ENCODE measurements around the gene ANKHD1.

GRCh38 chr5:140556438-140556837 lies 154.8 kb downstream of the ANKHD1 start:
- no peak for TF ChIP-seq CTCF (IDR thresholded peaks at IDR 0.05; ENCODE audit: insufficient read depth, low read length)
- TF ChIP-seq POLR2AphosphoS5 (IDR thresholded peaks at IDR 0.05; ENCODE audit: low read depth), result no peak
- no peak for TF ChIP-seq GABPA (IDR thresholded peaks at IDR 0.05; ENCODE audit: low read depth)
